Astrocyte (in vitro differentiated cells and primary cell): ENCODE data around the gene OLFM2.

ENCODE experiments used
- CTCF ChIP-seq: IDR thresholded peaks from 2 replicates; pipeline ENCODE4 v1.5.1; 2011; ENCODE audit warnings: low read depth, mild to moderate bottlenecking, inconsistent platforms, low read length, moderate library complexity; ENCODE audit not compliant: insufficient read depth
- EZH2 ChIP-seq: IDR thresholded peaks from 2 replicates; pipeline ENCODE4 v1.6.1; 2012; ENCODE audit warnings: mild to moderate bottlenecking, low read length, inconsistent platforms; ENCODE audit not compliant: insufficient read depth

- TF ChIP-seq CTCF, result no peak
- no peak for TF ChIP-seq EZH2
Observed at GRCh38 chr19:9940778-9941177, 4.5 kb upstream of the OLFM2 start.
